ENCODE results near the gene NAIF1. TPM values are rescaled to one million over a fixed set of nuclear protein-coding genes. Genes with fewer than 3 reads are reported as not detected.
"Not testable (repeated sequence)": the region's sequence is repeated elsewhere in the genome, so short reads cannot be mapped to it uniquely, and the experiment has no call there.

NAIF1 gene
- total RNA-seq, 1 experiment from 2014 or later: 17.3 TPM

DNA sequence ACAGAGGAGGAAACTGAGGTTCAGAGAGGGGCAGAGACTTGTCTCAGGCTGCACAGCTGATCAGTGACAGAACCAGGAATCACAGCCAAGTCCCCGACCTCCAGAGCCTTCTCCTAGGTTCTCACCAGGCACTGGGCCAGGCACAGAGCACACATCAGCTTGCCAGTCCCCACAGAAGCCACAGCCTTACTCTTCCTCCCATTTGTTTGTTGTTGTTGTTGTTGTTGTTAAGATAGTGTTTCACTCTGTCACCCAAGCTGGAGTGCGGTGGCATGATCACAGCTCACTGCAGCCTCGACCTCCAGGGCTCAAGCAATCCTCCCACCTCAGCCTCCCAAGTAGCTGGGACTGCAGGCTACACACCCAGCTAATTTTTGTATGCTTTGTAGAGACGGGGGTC, 41.4 kb downstream of the NAIF1 start:
- intact Hi-C loops (cut with micrococcal nuclease; ENCODE audit: unreplicated experiment): no loop called here
- TF ChIP-seq, protein P1, sequence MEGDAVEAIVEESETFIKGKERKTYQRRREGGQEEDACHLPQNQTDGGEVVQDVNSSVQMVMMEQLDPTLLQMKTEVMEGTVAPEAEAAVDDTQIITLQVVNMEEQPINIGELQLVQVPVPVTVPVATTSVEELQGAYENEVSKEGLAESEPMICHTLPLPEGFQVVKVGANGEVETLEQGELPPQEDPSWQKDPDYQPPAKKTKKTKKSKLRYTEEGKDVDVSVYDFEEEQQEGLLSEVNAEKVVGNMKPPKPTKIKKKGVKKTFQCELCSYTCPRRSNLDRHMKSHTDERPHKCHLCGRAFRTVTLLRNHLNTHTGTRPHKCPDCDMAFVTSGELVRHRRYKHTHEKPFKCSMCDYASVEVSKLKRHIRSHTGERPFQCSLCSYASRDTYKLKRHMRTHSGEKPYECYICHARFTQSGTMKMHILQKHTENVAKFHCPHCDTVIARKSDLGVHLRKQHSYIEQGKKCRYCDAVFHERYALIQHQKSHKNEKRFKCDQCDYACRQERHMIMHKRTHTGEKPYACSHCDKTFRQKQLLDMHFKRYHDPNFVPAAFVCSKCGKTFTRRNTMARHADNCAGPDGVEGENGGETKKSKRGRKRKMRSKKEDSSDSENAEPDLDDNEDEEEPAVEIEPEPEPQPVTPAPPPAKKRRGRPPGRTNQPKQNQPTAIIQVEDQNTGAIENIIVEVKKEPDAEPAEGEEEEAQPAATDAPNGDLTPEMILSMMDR (conservative IDR thresholded peaks at IDR 0.05): no peak
- TF ChIP-seq EZH2 (IDR thresholded peaks at IDR 0.05; ENCODE audit: low read depth): no peak

DNA sequence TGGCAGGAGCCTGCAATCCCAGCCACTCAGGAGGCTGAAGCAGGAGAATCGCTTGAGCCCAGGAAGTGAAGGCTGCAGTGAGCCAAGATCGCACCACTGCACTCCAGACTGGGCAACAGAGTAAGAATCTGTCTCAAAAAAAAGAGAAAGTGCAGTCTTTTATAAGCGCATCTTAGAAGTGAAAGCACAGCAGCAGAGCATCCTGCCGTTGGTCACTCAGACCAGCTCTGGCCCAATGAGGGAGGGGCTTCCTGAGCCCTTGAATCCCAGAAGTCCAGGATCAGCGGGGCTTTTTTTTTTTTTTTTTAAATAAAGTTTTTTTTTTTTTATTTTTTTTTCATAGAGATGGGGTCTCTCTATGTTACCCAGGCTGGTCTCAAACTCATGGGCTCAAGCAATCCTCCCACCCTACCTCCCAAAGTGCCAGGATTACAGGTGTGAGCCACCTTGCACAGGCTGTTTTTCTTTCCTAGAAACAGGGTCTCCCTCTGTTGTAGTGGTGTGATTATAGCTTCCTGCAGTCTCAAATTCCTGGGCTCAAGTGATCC, 42.3 kb downstream of the NAIF1 start:
- DNase-seq: no peak
- no peak overlapping the region for H3K4me2 ChIP-seq
- no TSS peak for BruUV-seq (replicated peaks)
- no peak for TF ChIP-seq EZH2 (IDR thresholded peaks at IDR 0.05; ENCODE audit: low read depth)
- TF ChIP-seq, protein P1 (conservative IDR thresholded peaks at IDR 0.05): no peak
- no peaks in the 10 kb centered on the region for H3K9me2 ChIP-seq (ENCODE audit: insufficient read depth)
- ChIA-PET CTCF (interaction anchor here (1.0 kb wide), 1 partner anchor 10 kb away, joined by 3 read pairs; no protein-coding TSS in a partner anchor), POLR2A (ENCODE audit: unreplicated experiment) (interaction anchor here (0.6 kb wide), 1 partner anchor 21 kb away, joined by 3 read pairs; no protein-coding TSS in a partner anchor)
- no peaks in the 10 kb centered on the region for H4K20me1 ChIP-seq (ENCODE audit: insufficient read depth)
- H3K27me3 ChIP-seq (ENCODE audit: insufficient read depth, low read depth): no peaks in the 10 kb centered on the region
- H3K9me3 ChIP-seq (ENCODE audit: insufficient read depth, low read depth): no peaks in the 10 kb centered on the region
- intact Hi-C loops (cut with micrococcal nuclease; ENCODE audit: unreplicated experiment): no loop called here
- H2AFZ ChIP-seq: no peak overlapping the region
- H3K4me1 ChIP-seq (replicated peaks; ENCODE audit: insufficient read depth): 0 out of 2 replicates have a peak, but pooled peaks cover 6% of the 10 kb centered on the region
- no peak overlapping the region for H3K4me3 ChIP-seq
- no peak overlapping the region for H3K27ac ChIP-seq
- no peaks in the 10 kb centered on the region for H3K79me2 ChIP-seq (ENCODE audit: low read depth)
- H3F3A ChIP-seq (ENCODE audit: insufficient read depth, low read depth): peaks cover 31% of the 10 kb centered on the region; the same call in 1 of the 2 replicates
- H3K36me3 ChIP-seq (ENCODE audit: low read depth): no peaks in the 10 kb centered on the region

More for the DNA sequence above, 41.4 kb downstream of the NAIF1 start:
- CTCF ChIA-PET: interaction anchor here (1.0 kb wide), 1 partner anchor 9 kb away, joined by 3 read pairs; no protein-coding TSS in a partner anchor
- POLR2A ChIA-PET (ENCODE audit: unreplicated experiment): no interaction called here
- Histone ChIP-seq H3K4me3 (no peak overlapping the region), H2AFZ (no peak overlapping the region), H3K79me2 (ENCODE audit: low read depth) (no peaks in the 10 kb centered on the region), H3K36me3 (ENCODE audit: low read depth) (no peaks in the 10 kb centered on the region), H3K4me2 (no peak overlapping the region), H3F3A (ENCODE audit: insufficient read depth, low read depth) (peaks cover 24% of the 10 kb centered on the region; the same call in 1 of the 2 replicates), H3K27ac (no peak overlapping the region), H3K4me1 (replicated peaks; ENCODE audit: insufficient read depth) (peaks cover 6% of the 10 kb centered on the region; the same call in 1 of the 2 replicates), H3K9me2 (ENCODE audit: insufficient read depth) (no peaks in the 10 kb centered on the region), H4K20me1 (ENCODE audit: insufficient read depth) (no peaks in the 10 kb centered on the region), H3K27me3 (ENCODE audit: insufficient read depth, low read depth) (no peaks in the 10 kb centered on the region), H3K9me3 (ENCODE audit: insufficient read depth, low read depth) (no peaks in the 10 kb centered on the region)
- no TSS peak for BruUV-seq (replicated peaks)
- DNase-seq: no peak

DNA sequence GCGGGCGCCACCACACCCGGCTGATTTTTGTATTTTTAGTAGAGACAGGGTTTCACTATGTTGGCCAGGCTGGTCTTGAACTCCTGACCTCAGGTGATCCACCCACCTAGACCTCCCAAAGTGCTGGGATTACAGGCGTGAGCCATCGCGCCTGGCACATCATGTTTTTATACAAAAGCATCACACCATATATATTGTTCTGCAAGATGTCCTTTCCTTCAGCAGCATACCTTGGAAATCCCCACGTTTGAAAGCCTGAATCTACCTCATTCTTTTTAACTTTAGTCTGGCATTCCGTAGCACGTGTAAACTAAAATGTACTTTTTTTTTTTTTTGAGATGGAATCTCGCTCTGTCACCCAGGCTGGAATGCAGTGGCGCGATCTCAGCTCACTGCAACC, 43.4 kb downstream of the NAIF1 start:
- CTCF ChIA-PET: interaction anchor here (0.7 kb wide), 1 partner anchor 95 kb away, joined by 7 read pairs; no protein-coding TSS in a partner anchor
- H3K36me3 ChIP-seq (ENCODE audit: low read depth); H3K4me2 ChIP-seq; intact Hi-C loops (cut with micrococcal nuclease; ENCODE audit: unreplicated experiment); H3K27ac ChIP-seq; H3K79me2 ChIP-seq (ENCODE audit: low read depth); H3K9me3 ChIP-seq (ENCODE audit: insufficient read depth, low read depth); DNase-seq; H2AFZ ChIP-seq; H3K4me1 ChIP-seq (replicated peaks; ENCODE audit: insufficient read depth); H3K9me2 ChIP-seq (ENCODE audit: insufficient read depth); H3K27me3 ChIP-seq (ENCODE audit: insufficient read depth, low read depth); BruUV-seq (replicated peaks); H4K20me1 ChIP-seq (ENCODE audit: insufficient read depth); POLR2A ChIA-PET (ENCODE audit: unreplicated experiment); H3K4me3 ChIP-seq: not testable (repeated sequence)
- peaks cover 31% of the 10 kb centered on the region; the same call in 1 of the 2 replicates for H3F3A ChIP-seq (ENCODE audit: insufficient read depth, low read depth)
